Keratinocyte (primary cell): ENCODE data around the gene MVB12B.

ENCODE experiments used
- EZH2 ChIP-seq: IDR thresholded peaks from one replicate; pipeline ENCODE4 v1.6.1; 2012; ENCODE audit warnings: inconsistent platforms, mild to moderate bottlenecking, low read length, moderate library complexity
- TF ChIP-seq, protein P1 (sequence below), 3 experiments: IDR thresholded peaks in 1 of 3; conservative IDR thresholded peaks in 1 of 3; optimal IDR thresholded peaks in 1 of 3; 2 replicates in 2 of 3; 3 replicates in 1 of 3; pipeline versions ENCODE3 to v1.5.1; 2011; ENCODE audit warnings: low read length in 3 of 3, mild to moderate bottlenecking in 3 of 3, moderate library complexity in 2 of 3, control low read depth in 1 of 3, inconsistent platforms in 1 of 3; ENCODE audit not compliant: insufficient read depth in 2 of 3; ENCODE audit errors: extremely low read depth in 1 of 3

DNA sequence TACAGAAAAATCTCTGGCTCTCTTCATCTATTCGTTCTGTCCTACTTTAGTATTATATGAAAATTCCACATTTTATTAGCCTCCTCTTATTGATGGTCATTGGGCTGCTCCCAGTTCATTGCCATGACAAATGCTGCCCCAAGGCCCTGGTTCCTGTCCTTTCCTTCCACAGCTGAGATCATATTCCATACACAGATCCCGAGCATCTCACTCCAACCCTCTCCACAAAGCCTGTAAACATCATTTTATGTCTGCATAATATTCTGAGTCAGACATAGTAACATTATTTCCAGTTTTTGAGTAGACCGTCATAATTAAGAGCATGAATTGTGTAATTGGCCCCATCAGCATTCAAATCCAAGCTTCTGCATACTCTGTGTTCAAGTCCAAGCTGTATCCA is 86.3 kb downstream of the MVB12B start:
- no peak for TF ChIP-seq EZH2
- TF ChIP-seq, protein P1, sequence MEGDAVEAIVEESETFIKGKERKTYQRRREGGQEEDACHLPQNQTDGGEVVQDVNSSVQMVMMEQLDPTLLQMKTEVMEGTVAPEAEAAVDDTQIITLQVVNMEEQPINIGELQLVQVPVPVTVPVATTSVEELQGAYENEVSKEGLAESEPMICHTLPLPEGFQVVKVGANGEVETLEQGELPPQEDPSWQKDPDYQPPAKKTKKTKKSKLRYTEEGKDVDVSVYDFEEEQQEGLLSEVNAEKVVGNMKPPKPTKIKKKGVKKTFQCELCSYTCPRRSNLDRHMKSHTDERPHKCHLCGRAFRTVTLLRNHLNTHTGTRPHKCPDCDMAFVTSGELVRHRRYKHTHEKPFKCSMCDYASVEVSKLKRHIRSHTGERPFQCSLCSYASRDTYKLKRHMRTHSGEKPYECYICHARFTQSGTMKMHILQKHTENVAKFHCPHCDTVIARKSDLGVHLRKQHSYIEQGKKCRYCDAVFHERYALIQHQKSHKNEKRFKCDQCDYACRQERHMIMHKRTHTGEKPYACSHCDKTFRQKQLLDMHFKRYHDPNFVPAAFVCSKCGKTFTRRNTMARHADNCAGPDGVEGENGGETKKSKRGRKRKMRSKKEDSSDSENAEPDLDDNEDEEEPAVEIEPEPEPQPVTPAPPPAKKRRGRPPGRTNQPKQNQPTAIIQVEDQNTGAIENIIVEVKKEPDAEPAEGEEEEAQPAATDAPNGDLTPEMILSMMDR (optimal IDR thresholded peaks at IDR 0.05 in 1 of 3, IDR thresholded peaks at IDR 0.05 in 1 of 3, conservative IDR thresholded peaks at IDR 0.05 in 1 of 3; ENCODE audit: extremely low read depth in 1 of 3, insufficient read depth in 2 of 3, low read length in 3 of 3) = no peak
